Measurements from ENCODE around the gene DZIP1L. TPM values are rescaled to one million over a fixed set of nuclear protein-coding genes. Genes with fewer than 3 reads are reported as not detected.

DZIP1L gene
- total RNA-seq, 1 donor: 52.7 TPM

DNA sequence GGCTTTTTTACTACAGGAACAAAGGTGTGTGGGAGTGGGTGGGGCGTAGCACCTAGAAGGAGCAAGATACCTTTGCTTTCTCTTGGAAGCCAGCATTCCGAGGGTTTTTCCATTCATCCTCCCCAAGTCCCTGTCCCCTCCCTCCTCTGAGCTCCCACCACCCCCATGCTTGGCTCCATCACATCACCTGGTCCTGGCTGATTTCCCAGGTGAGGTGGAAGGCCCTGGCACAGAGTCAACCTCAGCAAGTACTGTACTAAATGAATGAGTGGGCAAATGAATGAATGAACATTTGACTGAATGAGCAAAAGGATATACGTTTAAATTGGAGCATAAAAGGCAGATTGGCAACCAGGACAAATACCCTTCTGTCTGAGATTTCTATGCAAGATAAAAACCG lies 45.4 kb downstream of the DZIP1L start:
- DNase-seq (ENCODE audit: low read depth): no peak
- no peak overlapping the region for H3K4me3 ChIP-seq (ENCODE audit: low read depth, low read length)
- TF ChIP-seq, protein P1, sequence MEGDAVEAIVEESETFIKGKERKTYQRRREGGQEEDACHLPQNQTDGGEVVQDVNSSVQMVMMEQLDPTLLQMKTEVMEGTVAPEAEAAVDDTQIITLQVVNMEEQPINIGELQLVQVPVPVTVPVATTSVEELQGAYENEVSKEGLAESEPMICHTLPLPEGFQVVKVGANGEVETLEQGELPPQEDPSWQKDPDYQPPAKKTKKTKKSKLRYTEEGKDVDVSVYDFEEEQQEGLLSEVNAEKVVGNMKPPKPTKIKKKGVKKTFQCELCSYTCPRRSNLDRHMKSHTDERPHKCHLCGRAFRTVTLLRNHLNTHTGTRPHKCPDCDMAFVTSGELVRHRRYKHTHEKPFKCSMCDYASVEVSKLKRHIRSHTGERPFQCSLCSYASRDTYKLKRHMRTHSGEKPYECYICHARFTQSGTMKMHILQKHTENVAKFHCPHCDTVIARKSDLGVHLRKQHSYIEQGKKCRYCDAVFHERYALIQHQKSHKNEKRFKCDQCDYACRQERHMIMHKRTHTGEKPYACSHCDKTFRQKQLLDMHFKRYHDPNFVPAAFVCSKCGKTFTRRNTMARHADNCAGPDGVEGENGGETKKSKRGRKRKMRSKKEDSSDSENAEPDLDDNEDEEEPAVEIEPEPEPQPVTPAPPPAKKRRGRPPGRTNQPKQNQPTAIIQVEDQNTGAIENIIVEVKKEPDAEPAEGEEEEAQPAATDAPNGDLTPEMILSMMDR (IDR thresholded peaks at IDR 0.05; ENCODE audit: insufficient read depth, low read depth, low read length): no peak

DNA sequence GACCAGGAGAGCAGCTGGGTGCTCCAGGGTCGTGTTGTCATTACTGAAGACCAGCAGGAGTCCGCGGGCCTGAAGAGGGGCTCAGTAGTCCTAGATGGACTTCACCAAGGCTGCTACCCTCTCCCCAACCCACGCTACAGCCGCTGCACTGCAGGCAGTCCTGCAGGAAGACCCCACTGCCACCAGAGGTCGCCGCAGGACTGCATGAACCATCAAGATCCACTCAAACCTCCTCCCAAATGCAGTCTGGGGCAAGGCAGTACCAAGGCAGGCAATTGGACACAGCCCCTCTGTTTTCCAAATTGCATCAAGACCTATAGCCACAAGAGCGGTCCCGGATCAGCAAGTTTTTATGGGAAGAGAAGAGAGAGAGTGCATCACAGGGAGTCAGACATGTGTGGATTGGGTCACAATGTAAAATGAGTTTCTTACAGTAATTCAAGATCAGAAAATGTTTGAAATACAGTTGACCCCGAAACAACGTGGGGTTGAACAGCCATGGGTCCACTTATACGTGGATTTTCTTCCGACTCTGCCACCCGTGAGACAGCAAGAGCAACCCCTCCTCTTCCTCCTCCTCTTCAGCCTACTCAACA lies 46.7 kb downstream of the DZIP1L start:
- peak; percentile 84 for DNase-seq (ENCODE audit: low read depth)
- no peak overlapping the region for H3K4me3 ChIP-seq (ENCODE audit: low read depth, low read length)
- TF ChIP-seq, protein P1 (IDR thresholded peaks at IDR 0.05; ENCODE audit: insufficient read depth, low read depth, low read length): peak; percentile 99

DNA sequence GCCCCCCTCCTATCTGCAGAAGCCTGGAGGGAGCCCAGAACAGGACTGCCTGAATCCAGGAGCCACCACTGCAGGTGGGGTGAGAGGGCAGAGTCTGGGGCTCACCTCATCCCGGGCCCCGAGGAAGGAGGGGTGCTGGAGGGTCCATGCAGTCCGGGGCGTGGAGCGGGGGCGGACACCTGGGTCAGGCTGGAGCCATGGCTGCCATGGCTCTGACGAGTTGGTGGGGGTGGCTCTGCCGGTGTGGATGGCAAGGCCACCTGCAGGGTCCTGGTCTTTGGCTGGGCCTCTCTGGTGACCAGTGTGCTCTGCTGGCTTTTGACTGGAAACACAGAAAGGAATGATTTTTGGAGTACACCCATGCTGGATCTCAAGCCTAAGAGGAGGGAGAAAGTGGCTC lies 47.4 kb downstream of the DZIP1L start:
- TF ChIP-seq, protein P1 (IDR thresholded peaks at IDR 0.05; ENCODE audit: insufficient read depth, low read depth, low read length): no peak
- DNase-seq (ENCODE audit: low read depth): no peak
- no peak overlapping the region for H3K4me3 ChIP-seq (ENCODE audit: low read depth, low read length)

DNA sequence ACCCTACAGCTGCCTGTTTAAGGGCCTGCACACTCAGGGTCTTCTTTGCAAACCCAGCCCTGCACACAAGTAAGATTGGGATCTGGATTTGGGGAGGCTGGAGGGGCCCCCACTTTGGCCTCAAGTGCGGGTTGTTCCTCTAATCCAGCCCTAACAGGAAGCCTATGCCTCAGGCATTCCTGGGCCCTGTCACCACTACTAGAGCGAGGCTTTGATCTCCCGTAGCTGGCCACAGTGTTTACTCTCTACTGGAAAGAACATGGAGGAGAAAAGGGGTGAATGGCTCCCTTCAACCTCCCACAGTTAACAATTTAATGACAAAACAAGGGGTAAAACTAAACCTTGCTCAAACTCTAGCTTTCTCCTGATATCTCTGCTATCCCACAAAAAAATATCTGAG lies 48.4 kb downstream of the DZIP1L start:
- H3K4me3 ChIP-seq (ENCODE audit: low read depth, low read length): no peak overlapping the region
- DNase-seq (ENCODE audit: low read depth): no peak
- TF ChIP-seq, protein P1 (IDR thresholded peaks at IDR 0.05; ENCODE audit: insufficient read depth, low read depth, low read length): no peak

GRCh38 chr3:138066383-138066782 lies 49.0 kb downstream of the DZIP1L start:
- TF ChIP-seq, protein P1 (IDR thresholded peaks at IDR 0.05; ENCODE audit: insufficient read depth, low read depth, low read length): no peak
- no peak overlapping the region for H3K4me3 ChIP-seq (ENCODE audit: low read depth, low read length)
- no peak for DNase-seq (ENCODE audit: low read depth)

DNA sequence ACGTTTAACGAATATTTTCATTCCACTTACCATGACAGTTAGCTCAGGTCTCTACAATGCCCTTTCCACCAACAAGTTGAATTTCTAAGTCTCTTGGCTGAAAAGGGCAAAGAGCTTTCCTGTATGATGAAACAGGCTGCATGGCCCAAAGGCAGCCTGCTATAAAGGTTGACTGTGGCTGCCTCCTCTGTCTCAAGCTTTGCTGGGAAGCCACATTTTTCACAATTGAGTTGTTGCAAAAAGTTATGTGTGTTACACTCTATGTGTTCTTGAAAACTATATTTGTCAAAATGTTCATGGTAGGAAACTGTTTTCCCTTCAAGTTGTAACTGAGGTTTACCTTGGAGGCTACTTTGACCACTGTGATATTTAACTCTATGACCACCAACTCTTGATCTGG lies 49.5 kb downstream of the DZIP1L start:
- DNase-seq (ENCODE audit: low read depth): no peak
- H3K4me3 ChIP-seq (ENCODE audit: low read depth, low read length): no peak overlapping the region
- TF ChIP-seq, protein P1 (IDR thresholded peaks at IDR 0.05; ENCODE audit: insufficient read depth, low read depth, low read length): no peak

GRCh38 chr3:138063416-138063815 lies 52.0 kb downstream of the DZIP1L start:
- DNase-seq (ENCODE audit: low read depth): no peak
- no peak overlapping the region for H3K4me3 ChIP-seq (ENCODE audit: low read depth, low read length)
- TF ChIP-seq, protein P1 (IDR thresholded peaks at IDR 0.05; ENCODE audit: insufficient read depth, low read depth, low read length): no peak

Data from fibroblast of villous mesenchyme (primary cell).